Right lung (tissue), 5 donors: ENCODE results near the gene CCDC158. TPM values are rescaled to one million over a fixed set of nuclear protein-coding genes. Genes with fewer than 3 reads are reported as not detected.
"Not testable (repeated sequence)": the region's sequence is repeated elsewhere in the genome, so short reads cannot be mapped to it uniquely, and the experiment has no call there.

Experiments
- DNase-seq, 2 donors: peaks; one replicate each; pipeline ENCODE4 v3.0.0-alpha.2; 2013
- polyA plus RNA-seq, 5 donors: library from polyadenylated mRNA; unstranded; fragments of 120-200 nt; gene quantifications; one replicate each; pipeline versions ENCODE4 v1.2.1 to v1.2.3, GENCODE V29; 2013; ENCODE audit warnings: inconsistent platforms in 1 of 5, low replicate concordance in 1 of 5; ENCODE audit not compliant: insufficient read length in 5 of 5, insufficient read depth in 1 of 5

Gene CCDC158
- polyA plus RNA-seq, 5 donors, result 0.72 to 1.8 (median 1.3) TPM

DNA sequence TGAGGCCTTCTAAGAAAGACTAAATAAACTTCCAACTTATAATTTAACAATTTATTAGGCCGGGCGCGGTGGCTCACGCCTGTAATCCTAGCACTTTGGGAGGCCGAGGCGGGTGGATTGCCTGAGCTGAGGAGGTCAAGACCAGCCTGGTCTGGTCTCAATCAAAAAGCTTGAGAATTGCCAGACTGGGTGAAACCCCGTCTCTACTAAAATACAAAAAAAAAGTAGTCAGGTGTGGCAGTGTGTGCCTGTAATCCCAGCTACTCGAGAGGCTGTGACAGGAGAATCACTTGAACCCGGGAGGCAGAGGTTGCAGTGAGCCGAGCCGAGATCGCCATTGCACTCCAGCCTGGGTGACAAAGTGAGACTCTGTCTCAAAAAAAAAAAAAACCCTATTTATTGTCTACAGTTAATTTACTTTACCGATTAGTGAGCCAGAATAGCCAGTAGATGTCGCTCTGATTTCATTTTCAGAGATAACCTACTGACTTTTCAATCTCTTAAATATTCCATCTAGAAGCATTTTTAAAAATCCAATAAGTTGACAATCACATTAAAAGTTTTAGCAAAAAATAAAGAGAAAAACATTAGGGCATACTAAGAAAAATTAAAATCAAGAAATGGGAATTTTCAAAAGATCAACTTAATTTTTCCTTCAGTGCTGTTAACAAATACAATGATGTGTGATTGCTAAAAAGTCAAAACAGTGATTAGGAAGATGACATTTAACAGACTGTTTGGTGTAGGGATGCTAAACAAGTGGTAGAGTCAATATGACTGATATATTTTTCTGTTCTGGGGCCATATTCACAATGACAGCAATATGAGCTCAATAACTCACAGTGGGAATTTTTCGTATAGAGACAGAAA, 9.8 kb upstream of the CCDC158 start:
- DNase-seq, result peak in 1 of 2 donors; percentile 46

DNA sequence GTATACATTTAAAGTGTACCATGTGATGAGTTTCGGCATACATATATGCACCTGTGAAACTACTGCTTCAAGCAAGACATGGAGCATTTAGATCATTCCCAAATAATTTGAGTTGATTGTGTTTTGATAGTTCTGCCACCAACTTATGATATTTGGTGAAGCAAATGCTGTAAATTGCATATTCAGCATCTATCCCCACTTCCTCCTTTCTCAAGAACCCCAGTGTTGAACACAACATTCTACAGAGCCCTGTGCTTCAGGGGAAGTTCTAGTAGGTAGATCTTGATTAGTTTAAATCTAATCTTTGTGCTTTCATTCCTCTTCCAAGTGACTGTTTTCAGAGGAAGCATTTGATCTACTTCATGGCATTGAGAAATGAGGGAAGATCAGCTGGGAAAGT, 8.7 kb upstream of the CCDC158 start:
- no peak for DNase-seq

DNA sequence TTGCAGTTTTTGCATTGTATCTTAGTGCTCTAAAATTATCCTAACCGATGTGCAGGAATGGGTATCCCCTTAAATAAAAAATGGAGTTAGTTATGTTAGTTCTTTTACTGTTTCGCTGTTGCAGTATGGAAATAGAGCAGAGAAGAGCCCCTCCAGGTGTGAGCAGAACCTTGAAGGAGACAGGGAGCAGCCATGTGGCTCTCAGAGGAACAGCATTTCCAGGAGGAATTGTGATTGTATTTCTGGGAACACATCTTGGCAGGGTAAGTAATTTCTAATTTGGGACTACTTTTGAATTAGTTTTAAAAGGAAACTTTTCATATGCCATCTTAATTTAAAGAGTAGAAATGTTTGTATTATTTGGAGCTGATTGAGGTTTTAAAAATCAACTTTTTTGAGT, 5.3 kb upstream of the CCDC158 start:
- DNase-seq, result no peak

DNA sequence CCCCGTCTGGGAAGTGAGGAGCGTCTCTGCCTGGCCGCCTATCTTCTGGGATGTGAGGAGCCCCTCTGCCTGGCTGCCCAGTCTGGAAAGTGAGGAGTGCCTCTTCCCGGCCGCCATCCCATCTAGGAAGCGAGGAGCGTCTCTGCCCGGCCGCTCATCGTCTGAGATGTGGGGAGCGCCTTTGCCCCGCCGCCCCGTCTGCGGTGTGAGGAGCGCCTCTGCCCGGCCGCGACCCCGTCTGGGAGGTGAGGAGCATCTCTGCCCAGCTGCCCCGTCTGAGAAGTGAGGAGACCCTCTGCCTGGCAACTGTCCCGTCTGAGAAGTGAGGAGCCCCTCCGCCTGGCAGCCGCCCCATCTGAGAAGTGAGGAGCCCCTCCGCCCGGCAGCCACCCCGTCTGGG, 2.2 kb upstream of the CCDC158 start:
- not testable (repeated sequence) for DNase-seq

DNA sequence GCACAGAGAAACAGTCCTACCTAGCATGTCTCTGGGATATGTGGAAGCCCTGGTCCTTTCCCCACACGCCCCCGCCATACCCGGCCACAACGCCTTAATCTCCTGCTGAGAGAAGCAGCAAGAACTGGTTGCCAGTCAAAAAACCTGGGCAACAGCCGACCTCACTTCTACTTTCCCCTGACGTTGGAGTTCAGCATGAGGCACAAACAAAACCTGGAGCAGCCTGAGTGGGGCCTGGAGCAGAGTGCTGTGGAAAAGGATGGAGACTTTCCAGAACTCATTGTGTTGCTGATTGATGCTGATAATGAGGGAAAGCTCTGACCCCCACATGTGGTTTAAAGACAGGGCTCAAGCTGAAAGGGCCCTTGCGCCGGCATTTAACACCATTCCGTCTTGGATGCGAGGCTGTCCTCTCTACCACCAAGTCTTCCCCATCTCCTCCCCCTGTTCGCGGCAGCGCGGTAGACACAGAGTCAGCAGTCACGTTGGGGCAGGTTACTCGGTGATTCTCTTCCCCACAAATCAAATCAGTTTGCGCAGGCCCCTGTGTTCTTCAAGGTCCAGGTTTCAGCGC, 666 bp downstream of the CCDC158 start:
- no peak for DNase-seq

DNA sequence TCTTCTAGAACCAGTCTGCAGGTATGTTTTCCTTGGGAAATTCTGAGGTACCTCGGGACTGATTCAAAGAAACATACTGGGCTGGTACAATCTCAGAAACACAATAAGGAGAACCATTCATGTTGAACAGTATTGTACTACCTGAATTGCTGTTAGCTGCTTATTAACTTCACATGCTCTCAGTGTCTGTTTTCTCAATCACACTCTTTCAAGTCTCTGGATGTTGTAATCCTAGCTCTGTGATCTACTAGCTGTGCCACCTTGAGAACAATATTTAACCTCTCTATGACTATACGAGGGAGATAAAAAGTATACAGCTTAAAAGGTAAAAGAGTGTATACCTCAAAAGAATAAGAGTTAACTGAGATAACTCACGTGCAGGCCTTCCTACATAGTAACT, 10.3 kb downstream of the CCDC158 start:
- DNase-seq, result no peak

DNA sequence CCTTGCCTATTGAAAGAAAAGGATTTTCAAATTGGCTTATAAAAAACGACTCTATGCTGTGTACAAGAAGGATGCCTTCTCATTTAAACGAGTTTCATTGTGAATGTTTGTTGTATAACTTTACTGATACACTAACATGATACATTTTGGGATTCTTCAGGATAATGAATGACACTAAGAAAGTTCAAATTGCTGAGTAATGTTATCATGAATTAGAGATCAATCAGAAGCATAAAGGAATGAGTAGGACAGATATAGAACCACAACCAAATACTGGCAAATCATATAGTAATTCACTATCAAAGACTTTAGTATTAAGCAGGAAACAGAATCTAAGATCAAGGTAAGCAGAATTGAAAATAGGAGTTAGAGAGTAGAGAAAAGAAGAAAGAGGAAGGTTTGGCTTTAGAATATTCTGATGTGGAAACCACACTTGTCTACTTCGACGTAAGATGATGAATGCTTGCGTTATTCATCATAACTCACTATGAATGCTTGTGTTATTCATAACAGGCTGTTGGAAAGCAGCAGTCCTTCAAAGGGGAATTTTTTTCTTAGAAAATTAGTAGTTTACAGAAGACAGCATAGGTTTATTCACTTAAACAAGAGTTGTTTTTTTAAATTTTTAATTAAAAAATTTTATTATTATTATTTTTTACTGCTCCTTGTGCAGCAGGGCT, 13.4 kb downstream of the CCDC158 start:
- DNase-seq, result no peak

DNA sequence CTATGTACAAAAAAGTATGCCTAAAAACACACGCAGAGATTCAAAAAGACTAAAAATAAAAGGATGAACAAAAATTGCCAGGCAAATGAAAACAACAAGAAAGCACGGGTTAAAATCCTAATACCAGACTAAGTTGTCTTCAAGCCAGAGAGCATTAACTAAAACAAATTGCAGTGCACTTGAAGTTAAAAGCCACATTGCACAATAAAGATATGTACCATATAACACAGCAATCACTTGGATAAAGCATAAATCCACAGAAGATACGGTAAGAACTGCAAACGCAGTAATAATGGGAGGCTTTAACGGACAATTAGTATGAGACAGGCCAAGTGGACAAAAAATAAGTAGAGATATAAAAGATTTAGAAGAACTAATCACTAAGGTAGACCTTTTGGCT, 14.9 kb downstream of the CCDC158 start:
- no peak for DNase-seq

DNA sequence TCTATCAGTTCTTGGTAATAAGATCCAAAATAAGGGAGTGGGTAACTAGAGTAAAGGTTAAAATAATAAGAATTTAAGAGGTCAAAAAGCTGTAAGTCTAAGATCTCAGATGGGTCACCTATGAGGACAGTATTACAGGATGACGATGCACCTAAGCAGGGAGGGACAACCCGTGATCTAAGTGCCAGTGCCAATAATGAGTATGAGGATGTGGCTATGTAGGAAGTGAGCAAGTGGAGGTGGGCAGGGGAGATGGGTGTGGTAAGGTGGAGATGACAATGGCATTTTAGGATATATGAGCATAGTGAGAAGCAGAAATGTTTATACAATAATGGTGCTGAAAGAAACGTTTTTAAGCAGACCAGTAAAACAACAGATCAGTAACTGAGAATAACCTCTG, 19.3 kb downstream of the CCDC158 start:
- no peak for DNase-seq

DNA sequence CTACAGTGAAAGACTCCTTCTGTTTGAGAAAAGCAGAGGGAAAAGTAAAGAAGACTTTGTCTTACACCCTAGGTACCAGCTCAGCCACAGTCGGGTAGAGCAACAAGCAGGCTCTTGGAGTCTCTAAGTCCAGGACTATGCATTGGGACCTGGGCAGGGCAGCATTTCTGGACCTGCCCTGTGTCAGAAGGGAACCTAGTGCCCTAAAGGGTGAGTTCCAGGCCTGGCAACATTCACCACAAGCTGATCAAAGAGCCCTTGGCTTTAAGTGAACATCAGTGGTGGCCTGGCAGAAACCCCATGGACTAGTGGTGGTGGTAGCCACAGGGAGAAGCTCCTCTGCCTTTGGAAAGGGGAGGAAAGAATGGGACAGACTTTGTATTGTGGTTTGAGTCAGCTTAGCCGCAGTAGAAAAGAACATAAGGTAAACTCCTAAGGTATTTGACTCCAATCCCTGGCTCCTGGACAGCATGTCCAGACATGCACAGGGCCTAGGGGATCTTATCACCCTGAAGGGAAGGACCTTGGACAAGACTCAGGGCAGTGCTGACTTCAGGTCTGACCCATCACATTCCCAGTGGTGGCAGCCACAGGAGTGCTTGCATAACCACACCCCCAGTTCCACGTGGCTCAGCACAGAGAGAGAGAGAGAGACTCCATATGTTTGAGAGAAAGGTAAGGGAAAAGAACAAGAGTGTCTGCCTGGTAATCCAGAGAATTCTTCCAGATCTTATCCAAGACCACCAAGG, 32.6 kb downstream of the CCDC158 start:
- no peak for DNase-seq

DNA sequence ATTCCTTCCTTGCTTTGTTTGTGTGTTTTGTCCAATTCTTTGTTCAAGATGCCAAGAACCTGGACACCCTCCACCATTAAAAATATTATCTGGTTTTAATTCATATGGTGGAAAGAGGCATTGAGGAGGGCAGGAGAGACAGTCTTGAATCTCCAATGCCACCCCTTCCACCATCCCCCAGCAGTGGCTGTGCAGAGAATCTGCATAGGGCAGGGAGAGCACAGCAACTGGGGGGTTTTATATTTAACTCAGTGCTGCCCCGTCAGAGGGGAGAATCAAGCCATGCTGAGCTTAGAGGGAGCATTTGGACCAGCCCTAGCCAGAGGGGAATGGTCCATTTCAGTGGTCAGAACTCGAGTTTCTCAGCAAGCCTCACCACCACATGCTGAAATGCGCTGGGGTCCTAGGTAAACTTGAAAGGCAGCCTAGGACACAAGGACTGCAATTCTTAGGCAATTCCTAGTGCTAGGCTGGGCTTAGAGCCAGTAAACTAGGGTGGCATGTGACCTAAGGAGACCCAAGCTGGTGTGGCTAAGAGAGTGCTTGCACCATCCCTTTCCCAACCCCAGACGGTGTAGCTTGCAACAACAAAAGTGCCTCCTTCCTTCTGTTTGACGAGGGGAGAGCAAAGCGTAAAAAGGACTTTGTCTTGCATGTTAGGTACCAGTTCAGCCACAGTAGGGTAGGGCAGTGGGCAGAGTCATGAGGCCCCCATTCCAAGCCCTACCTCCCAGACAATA, 34.2 kb downstream of the CCDC158 start:
- no peak for DNase-seq

DNA sequence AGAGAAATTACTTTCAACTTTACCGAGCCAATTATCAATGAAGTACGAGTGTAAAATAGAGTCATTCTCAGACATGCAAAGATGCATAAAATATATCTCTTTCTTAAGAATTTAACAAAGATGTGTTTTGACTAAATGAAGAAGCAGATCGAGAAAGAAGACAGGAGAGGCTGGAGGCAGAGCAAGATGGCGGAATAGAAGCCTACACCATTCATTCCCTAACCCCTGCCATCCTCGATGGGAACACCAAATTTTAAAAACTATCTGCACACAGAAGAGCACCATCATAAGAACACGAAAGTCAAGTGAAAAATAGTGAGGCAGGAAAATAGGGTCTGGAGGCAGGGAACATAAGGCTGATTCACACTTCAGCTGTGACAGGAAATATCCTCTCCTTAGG, 35.0 kb downstream of the CCDC158 start:
- no peak for DNase-seq

DNA sequence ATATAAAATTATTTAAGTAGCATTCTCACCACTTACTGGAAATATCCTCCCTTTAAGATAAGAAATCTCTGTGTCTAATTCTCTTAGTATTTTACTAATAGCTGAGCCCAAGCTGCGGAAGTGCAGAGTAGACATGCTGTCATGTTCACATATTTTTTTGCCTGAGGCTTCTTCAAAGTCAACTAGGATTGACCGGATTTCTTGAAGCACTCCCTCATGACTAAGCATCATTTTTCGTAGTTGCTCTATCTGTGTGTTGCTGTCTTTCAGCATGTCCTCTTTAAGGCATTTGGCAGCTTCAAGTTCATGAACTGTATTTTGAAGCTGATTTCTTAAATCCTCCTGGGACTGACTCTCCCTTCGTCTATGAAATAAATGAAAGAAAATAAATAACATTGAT, 36.9 kb downstream of the CCDC158 start:
- DNase-seq, result no peak

DNA sequence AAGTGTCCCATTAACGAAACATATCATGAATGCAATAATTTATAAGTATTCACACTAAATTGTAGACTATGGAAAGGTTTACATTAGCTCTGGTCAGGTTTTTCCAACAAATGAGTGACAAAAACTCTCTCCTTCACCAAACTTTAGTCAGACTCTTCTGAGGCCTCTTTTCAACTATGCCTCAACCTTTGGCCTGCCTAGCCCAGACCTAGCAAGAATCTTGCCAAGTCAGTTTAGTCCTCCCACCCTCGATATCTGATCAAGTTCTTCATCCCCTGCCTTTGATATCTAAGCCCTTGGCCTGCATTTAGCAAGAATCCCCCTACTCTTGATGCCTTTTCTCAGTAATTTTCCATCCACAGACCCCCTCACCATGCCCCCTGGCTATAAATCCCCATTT, 37.9 kb downstream of the CCDC158 start:
- no peak for DNase-seq

DNA sequence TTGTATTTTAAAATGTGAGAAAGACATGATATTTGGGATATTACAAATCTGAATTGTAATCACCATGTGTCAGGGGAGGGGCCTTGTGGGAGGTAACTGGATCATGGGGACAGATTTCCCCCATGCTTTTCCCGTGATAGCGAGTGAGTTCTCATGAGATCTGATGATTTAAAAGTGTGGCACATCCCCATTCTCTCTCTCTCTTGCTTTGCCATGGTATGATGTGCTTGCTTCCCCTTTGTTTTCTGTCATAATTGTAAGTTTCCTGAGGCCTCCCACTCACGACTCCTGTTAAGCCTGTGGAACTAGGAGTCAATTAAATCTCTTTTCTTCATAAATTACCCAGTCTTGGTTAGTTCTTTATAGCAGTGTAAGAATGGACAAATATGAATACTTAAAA, 39.0 kb downstream of the CCDC158 start:
- no peak for DNase-seq

DNA sequence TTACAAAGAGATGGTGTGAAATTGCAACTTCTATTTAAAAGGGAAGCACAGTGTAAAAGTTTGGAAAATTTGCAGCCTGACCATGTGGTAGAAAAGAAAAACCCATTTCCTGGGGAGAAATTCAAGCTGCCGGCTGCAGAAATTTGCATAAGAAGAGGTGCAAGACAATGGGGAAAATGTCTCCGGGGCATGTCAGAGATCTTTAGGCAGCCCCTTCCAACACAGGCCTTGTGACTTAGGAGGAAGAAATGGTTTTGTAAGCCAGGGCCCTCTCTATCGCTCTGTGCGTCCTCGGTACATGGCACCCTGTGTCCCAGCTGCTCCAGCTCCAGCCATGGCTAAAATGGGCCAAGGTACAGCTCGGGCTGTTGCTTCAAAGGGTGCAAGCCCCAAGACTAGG, 40.4 kb downstream of the CCDC158 start:
- DNase-seq, result no peak

DNA sequence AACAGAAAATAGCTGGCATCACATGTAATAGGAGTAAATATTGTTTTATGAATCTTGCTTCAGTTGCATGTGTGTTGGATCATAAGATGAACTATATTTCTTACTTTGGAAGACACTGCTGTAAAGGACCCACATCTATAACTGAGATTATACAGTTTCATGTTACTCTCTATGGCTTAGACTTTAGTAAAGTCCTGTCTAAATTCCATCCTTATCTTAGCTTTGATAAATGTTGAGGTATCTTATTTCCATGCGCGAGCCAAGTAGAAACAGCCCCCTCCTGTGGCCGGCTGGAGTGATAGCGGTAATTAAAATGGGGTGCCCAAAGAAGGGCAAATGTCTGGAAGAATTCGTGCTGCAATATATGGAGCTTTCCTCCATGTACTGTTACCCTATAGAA, 43.0 kb downstream of the CCDC158 start:
- DNase-seq, result peak; percentile 3 to 10

DNA sequence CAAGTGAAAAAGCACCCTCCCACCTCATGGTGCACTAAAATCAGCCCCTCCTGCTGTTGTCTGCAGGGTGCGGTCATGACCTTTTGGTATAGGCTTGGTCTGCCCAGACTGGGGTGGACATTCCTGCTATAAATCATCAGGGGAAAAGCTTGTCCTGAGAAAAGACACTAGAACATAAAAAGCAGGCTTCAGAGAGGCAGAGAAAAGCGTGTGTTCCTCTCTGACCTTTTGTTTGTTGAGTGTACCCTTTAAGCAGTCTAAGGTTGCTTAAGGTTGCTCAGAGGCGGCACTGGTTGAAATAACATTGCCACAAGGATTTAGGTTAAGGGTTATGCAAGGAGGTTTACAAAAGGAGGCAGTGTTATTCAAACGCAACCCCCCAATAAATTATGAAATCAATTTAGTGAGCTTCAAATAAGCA, 43.5 kb downstream of the CCDC158 start:
- DNase-seq, result no peak

DNA sequence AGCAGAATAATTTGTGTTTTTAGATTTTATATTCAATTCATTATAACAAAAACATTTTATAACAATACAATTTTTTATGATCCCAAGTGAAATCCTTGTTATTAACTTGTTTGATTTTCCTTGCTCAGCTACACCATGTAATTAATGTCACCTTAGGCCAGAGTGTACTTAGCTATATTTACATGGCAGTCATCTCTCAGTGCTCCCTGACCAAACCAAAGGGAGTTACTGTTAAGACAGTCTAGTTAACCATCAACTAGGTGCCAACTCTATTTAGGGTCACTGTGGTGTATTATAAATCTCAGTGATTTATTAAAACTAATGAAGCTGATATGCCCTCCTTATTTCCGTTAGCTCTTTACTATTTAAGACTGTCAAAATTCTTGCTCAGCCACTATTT, 44.4 kb downstream of the CCDC158 start:
- DNase-seq, result no peak

DNA sequence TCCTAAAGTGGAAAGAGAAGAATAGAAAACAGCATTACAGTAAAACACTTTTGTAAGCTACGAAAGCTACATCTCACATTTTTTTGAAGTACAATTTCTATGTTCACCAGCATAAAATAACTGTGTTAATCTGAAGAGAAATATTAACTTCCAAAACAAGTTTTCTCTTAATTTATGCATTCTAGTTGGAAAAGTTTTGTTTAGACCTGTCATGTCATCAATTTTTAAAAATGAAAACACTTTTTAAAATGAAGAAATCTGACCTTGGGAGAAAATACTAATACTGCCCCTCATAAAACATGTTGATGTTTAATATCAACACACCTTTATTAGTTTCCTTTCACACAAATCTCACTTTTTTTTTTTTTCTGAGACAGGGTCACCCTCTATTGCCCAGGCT, 45.2 kb downstream of the CCDC158 start:
- DNase-seq, result no peak

DNA sequence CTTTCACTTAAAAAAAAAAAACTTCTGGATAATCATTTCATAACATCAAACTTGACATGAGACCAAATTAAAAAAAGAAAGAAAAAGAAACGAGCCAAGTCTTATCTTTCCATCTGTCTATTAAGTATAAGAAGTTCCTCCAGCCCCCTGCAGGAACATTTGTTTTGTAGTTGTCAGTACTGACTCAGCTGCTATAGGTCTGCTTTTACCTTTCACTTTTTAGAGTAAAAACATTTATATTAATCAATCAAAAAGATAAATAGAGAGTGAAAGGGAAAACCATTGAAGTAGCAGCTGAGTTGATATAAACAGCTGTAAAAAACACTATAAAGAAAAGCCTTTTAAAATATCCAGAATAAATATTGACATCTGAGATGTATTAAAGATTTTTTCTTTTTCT, 46.1 kb downstream of the CCDC158 start:
- DNase-seq, result no peak
